Right hindlimb (tissue), 1 donor: ENCODE data around the gene TIMM8A.
"Not testable (repeated sequence)": the region's sequence is repeated elsewhere in the genome, so short reads cannot be mapped to it uniquely, and the experiment has no call there.

Experiments used
- DNase-seq: peaks from one replicate; pipeline ENCODE4 v3.0.0-alpha.2; 2018

The TIMM8A gene

GRCh38 chrX:101357166-101357795 is 8.7 kb upstream of the TIMM8A start:
- DNase-seq, result no peak

GRCh38 chrX:101349193-101349562 is 636 bp upstream of the TIMM8A start:
- no peak for DNase-seq

GRCh38 chrX:101347859-101348451 is 587 bp downstream of the TIMM8A start:
- no peak for DNase-seq

- DNase-seq, result no peak
Measured at GRCh38 chrX:101337776-101338271, 10.7 kb downstream of the TIMM8A start.

- DNase-seq, result not testable (repeated sequence)
Measured at GRCh38 chrX:101334310-101334709, 14.2 kb downstream of the TIMM8A start.

- not testable (repeated sequence) for DNase-seq
Measured at GRCh38 chrX:101326600-101326999, 21.9 kb downstream of the TIMM8A start.

GRCh38 chrX:101303790-101304189 is 44.8 kb downstream of the TIMM8A start:
- DNase-seq, result no peak
